GM19455 (cell line): Measurements from ENCODE around the gene EMD.
"Not testable (repeated sequence)": the region's sequence is repeated elsewhere in the genome, so short reads cannot be mapped to it uniquely, and the experiment has no call there.

Experiments used
- ATAC-seq: cut with Tn5 transposase; IDR thresholded peaks from one replicate; pipeline ENCODE4 v1.9.1; 2021; ENCODE audit not compliant: unreplicated experiment

The EMD gene

DNA sequence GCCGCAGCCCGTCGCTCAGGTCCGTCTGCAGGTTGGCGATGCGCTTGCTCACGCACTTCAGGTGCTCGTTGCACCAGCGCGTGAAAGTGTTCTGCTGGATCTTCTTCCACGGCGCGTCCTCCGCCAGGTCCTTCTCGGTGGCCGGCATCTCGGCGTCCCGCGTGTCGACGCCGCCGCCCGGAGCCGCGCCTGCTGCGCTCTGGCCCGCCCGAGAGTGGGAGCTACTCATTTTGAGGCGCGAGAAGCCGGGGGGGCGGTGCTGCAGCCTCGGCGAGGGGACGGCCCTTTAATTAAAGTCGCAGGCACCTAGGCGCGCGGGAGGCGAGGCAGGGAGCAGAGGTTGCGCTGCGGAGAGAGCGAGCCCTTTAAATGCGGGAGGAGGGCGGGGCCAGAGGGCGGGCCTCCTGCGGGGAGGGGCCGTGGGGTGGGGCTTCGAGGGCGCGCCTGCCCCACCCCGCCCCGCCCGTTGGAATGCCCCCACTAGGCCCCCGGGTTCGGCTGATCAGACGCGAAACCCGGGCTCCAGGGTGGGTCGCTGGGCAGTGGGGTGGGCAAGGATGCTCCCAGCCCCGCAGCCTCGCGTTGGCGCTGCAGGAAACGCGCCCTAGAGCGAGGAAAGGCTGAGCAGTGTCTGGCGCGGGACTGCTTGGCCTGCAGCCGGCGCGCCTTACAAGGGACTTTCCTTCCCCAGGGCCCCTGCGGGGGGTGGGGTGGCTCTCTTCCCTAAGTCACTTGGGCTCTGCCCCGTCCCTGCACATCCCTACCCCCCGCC, 7.9 kb upstream of the EMD start:
- peak; percentile 59 for ATAC-seq

DNA sequence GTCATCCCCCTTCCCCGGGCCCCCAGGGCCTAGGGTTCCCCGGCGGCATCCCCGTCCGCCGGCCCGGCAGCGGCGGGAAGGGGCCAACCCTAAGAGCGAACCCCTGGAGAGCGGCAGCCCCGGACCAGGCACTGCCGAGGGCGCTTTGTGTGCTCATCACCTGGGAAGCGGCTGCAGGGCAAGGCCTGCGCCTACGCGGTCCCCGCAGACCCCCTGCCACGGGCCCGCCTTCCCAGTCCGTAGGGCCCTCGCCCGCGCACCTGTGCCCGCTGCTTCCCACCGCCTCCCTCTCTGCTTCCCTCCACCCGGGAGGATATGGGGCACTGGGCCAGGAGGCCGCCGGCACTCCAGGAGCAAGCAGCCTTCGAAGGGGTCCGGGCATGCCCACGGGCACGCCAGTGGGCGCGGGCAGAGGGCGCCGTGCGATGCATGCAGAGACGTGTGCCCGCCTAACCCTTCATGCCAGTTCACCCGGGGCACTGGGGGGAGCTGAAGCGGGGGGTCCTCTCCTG, 7.2 kb upstream of the EMD start:
- ATAC-seq = no peak

DNA sequence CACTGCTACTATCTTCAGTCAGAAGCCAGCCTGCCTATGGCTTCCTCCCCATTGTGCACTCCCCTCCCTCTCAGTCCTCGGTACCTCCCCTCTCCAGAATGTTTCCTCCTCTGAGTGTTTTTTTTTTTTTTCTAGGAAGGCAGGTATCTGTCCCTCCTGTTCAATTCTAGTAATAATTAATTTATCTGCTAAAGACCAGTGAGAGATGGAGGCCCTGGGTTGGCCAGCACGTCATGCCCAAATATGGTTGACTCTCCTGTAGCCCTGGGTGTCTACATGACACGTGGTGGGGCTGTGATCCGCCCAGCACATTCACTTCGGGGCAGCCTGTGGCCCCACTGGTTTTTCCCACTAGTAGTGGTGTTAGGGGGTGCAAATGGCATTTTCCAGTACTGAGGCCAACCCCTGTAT, 6.5 kb upstream of the EMD start:
- ATAC-seq = no peak

DNA sequence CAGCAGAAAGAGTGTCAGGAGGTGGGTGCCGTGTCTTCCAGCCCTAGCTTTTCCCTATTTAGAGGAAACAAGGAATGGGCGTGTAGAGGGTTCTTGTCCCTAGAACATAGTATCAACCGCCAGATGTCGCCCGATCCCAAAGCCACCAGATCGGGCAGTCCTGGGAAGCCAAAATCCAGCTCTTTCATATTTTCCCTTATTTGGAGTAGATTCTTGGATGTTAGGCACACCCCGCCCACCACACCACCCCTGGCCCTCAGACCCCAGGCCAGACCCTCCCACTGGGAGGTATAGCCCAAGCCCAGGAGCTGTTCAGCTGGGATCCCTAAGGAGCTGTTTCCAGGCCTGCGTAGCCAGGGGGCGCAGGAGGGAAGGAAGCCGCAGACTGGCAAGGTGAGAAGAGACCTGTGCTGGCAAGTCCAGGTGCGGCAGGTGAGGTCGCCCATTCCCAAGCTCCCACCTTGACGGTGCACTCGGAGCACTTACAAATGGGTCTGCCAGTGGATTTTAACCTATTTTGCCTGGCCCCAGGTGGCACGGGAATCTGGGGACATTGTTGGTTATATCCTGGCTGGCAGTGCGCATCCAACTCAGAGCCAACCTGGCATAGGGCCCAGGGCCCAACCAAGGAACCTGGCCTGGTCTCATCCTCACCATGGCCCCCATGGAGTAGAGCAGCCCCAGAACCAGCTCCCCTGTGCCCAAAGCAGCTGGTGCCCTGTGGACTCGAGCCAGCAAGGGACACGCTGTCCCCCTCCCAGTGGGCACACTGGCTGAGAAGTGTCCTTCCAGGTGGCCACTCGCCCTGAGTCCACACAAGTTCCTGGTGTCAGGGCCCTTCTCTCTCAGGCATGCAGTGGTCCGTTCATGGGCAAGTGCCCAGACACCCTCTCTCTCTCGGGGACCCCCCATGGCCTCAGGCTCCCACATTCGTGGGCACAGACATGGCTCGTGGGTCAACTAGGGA, 5.5 kb upstream of the EMD start:
- ATAC-seq = no peak

DNA sequence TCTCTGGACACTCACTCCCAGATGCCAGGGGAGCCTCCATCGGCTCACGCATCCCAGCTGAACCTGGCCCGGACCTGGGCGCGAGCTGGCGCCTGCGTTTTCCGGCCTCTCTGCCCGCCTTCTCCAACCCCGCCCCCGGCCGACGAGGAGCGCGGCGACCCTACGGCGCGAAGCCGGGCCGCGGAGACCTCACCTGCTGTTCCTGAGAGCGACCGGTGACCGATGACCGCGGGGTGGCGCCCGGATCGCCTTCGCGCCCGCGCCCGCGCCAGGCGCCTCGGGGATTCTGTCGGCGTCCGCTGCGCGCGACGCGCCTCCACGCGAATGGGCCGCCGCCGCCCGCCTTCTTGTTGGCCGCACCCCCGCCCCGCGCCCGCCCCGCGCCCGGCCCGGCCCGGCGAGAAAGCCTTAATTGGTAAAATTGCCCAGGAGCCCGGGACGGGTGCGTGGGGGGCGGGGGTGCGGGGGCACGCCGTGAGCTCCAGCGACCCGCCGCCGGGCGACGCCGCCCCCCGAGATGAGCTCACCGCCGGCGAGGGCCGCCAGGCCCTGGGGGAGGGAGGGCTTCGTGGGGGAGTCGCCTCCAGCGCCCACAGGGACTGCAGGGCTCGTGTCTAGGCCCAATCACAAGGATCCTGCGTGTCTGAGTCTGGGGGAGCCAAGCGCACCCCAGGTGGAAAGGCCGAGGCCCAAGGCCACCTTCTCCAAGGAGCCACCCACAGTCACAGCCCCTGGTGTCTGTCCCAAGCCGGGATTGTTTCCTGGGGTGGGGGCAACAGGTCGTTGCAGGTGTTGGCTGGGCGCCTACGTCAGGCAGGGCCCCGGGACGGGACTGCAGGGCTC, 4.6 kb upstream of the EMD start, which contains the start of gene FLNA:
FLNA (minus strand) TSS at position 322 of the 843 bp plus-strand sequence. CDS start 3,389 bp downstream, outside the sequence.
- no peak for ATAC-seq

DNA sequence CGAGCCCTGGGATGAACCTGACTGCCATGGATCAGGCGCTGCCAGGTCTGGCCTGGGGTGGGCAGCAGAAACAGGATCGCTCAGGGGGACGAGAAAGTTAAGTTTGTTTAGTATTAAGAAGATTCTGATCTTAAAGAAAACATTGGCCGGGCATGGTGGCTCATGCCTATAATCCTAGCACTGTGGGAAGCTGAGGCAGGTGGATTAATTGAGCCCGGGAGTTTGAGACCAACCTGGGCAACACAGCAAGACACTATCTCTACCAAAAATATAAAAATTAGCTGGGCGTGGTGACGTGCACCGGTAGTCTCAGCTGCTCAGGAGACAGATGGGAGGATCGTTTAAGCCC, 4.0 kb upstream of the EMD start:
- no peak for ATAC-seq

DNA sequence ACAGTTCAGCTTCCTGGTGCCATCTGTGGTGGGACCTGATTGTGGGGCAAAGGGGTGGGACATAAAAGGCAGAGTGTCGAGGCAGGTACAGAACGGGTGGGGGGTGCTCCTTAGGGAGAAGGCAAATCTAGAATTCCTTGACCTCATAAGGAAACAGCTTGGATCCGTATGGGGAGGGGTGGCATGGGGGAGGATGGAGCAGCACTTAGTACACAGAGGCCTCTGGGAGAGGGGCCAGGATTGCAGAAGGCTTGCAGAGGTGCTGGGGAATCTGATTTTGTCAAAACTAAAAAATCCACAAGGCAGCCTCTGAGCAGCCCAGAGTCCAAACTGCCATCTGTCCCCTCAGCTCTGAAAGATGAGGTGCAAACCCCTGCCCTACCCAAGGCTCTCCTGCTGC, 2.3 kb upstream of the EMD start:
- ATAC-seq = no peak

DNA sequence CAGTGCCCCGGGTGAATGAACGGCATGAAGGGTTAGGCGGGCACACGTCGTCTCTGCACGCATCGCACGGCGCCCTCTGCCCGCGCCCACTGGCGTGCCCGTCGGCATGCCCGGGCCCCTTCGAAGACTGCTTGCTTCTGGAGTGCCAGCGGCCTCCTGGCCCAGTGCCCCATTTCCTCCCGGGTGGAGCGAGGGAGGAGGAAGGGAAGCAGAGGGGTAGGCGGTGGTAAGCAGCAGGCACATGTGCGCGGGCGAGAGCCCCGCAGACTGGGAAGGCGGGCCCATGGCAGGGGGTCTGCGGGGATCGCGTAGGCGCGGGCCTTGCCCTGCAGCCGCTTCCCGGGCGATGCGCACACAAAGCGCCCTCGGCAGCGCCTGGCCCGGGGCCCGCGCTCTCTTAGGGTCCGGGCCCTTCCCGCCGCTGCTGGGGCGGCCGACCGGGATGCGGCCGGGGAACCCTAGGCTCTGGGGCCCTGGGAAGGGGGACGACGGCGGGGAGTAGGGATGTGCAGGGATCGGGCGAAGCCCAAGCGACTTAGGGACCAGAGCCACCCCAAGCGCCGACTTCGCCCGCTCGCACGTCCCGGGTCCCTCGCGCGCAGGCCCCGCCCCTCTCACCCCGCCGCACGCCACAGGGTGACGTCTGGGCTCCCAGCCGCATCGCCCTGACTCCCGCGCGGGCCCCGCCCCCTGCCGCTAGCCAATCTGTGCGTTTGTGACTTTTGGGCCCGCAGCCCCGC, 866 bp upstream of the EMD start:
- ATAC-seq = peak; percentile 67

DNA sequence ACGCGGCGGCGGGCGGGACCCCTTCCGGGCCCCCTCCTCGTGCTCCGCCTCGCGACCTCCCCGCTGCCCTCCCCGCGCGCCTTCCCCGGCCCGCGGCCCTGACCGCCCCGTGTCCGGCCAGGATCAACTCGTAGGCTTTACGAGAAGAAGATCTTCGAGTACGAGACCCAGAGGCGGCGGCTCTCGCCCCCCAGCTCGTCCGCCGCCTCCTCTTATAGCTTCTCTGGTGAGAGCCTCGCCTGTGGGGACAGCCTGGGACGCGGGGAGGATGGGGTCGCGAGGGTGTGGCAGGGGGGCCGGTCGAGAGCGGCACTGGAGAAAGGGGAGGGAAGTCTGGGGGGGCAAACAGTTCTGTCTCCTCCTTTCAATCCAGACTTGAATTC, 465 bp downstream of the EMD start:
- no peak for ATAC-seq

DNA sequence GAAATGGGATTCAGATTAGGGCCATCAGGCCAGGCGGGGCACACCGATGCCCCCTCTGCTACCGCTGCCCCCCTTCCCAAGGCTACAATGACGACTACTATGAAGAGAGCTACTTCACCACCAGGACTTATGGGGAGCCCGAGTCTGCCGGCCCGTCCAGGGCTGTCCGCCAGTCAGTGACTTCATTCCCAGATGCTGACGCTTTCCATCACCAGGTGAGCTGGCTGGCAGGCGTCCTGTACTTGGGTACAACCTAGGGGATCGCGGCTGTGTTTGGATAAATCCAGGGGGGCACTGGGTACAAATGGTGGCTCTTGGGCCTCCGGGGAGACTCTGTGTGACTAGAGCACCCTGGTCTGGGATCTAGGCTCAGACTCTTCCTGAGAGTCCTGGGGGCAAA, 1.1 kb downstream of the EMD start:
- no peak for ATAC-seq

DNA sequence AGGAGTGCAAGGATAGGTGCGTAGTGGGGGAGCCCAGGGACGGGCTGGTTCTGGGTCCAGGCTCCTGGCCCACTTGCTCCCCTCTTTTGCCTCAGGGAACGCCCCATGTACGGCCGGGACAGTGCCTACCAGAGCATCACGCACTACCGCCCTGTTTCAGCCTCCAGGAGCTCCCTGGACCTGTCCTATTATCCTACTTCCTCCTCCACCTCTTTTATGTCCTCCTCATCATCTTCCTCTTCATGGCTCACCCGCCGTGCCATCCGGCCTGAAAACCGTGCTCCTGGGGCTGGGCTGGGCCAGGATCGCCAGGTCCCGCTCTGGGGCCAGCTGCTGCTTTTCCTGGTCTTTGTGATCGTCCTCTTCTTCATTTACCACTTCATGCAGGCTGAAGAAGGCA, 1.7 kb downstream of the EMD start:
- no peak for ATAC-seq

DNA sequence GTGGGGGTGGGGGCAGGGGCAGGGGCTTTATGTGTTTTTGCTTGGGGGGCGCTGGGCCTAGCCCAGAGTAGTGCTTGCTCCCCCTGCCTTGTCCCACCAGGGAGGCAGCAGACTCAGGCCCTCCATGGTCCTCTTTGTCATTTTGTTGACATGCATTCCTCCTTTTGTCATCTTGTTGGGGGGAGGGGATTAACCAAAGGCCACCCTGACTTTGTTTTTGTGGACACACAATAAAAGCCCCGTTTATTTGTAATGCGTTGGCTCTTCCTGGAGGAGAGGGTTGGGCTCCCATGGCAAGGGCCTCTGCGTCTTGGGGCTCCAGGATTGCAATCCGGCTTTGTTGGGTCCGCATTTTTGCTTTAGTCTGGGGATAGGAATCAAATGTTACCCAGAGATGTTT, 2.2 kb downstream of the EMD start:
- ATAC-seq = no peak

DNA sequence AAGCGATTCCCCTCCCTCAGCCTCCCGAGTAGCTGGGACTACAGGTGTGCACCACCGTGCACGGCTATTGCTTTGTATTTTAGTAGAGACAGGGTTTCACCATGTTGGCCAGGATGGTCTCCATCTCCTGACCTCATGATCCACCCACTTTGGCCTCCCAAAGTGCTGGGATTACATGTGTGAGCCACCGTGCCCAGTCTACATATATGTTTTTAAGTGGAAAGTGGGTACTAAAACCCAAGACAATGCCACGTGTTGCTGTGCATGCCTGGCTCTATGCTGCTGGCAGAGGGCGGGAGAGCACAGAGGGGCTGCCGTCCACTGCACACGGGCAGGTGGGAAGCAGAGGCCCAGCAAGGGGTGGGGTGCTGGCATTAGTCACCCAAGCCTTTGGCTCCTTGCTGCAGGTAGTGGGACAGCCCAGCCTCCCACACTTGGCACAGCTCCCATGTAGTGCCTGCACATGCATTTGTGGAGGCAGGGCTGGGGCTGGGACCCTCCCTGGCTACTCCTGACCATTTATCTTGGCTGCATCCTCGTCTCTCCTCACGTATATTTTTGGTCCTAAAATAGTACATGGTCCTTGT, 3.5 kb downstream of the EMD start:
- ATAC-seq = no peak

DNA sequence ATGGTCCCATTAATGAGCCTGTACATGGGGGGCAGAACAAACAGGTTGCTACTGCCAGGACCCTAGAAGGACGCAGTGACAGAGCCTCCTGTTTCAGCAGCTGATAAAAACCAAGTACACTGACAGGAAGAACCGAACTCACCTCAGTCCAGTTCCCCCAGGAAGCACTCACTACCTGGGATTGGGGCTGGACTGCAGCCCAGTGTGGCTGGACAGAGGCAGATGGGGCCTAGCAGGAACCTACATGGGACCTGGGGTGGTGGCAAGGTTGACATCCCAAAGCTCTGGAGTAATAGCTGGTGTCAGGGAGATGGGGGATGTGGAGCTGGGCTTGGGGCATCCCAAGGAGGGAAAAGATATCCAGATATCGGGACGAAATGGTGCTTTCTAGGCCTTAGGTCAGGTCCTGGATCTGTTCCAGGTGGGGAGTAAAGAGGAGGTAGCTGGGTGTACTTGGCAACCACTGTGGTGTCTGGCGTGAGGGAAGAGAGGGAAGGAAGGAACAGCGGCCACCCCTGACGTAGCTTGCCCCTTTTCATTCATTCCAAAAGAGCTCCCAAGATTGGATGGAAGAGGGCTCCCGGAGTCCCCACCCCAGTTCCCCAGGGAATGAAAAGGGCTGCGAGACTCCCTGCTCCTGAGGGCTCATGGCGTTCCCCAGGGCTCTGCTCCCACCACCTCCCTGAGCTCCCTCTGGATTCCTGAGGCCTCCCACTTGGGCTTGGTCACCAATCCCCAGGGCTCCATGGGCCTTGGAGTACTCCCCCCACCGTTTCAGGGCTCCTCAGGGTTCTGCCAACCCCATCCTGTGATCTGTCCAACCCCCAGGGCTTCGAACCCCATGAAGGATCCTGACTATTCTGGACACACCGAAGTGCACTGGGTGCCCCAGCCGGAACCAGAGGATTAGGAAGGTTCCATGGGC, 4.5 kb downstream of the EMD start:
- no peak for ATAC-seq

DNA sequence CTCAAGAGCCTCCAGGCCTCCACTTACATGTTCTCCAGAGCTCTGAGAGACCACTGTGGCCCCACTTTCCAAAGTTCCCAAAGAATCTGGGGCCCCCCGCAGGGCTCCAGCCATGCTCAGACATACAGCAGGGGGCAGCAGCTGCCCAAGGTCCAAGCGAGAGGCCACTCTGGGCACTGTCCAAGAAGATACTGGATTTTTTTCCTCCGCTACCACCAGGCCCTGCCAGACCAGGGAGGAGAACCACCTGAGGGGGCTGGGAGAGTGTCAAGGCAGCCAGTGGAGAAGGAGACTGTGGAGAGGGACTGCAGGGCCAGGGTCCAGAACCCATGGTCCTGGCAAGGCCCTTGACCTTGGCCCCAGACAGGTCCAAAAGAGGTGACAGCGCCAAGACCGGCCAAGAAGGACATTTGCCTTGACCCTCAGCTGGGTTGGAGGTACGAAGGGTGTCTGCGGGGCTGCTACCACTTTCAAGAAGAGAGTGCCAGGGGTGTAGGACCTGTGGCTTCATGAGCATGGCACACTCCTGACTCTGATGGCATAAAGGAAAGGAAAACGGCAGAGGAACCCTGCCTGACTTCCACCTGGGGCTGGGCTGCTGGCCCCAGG, 5.3 kb downstream of the EMD start:
- ATAC-seq = no peak

DNA sequence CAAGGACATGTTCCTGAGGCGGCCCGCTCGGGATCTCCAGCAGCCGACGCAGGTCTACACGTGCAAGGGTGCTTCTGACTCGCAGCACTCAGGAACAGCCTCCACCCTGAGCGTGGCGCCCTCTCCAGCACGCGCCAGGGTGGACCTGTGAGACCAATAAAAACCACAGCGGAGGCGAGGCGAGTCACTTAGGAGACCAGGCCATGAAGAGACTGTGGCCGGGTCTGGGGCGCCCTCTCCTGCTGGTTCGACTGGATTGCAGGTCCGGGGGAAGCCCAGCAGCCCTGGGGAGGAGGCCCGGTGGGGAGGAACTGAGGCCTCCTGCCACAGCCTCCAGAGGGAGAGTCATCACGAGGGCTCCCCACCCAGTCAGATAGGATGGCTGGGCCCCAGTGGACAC, 9.0 kb downstream of the EMD start:
- not testable (repeated sequence) for ATAC-seq

DNA sequence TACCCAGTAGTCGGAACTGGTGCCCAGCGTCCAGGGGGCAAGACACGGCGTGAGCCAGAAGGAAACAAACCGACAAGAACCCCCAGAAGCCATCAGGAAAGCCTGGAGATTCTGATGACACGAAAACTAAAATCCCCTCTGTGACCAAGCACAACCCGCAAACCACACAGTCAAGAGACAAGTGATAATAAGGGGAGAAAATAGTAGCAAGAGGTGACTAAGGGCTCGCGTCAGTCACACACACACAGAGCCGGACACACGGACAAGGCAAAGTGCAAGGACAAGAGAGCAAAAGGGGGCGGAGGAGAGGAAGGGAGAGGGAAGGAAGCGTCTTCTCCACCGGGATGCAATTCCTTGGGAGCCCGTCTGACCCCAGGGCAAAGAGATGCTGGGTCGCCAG, 9.6 kb downstream of the EMD start:
- ATAC-seq = not testable (repeated sequence)
